GM23338 (cell line): ENCODE measurements around the gene C2CD4B. TPM values are rescaled to one million over a fixed set of nuclear protein-coding genes. Genes with fewer than 3 reads are reported as not detected.

Source experiments
- ATAC-seq: fragments of 200-7000 bp; cut with Tn5 transposase; 3 replicates; pipeline ENCODE4 v1.9.1; 2020
- DNase-seq: peaks from one replicate; pipeline ENCODE4 v3.0.0-alpha.2; 2015; ENCODE audit warnings: low spot score
- H2AFZ ChIP-seq: fragments of 200-600 bp; sonication (generic); 2 replicates; pipeline ENCODE4 v1.8.0; 2016; ENCODE audit warnings: antibody characterized with exemption, mild to moderate bottlenecking, moderate library complexity
- H3F3A ChIP-seq: fragments of 200-600 bp; sonication (generic); replicated peaks from 2 replicates; pipeline ENCODE4 v1.8.0; 2017; ENCODE audit warnings: antibody characterized with exemption, mixed run types, low read depth
- H3K27ac ChIP-seq: fragments of 200-600 bp; sonication (generic); 2 replicates; pipeline ENCODE4 v1.6.1; 2016; ENCODE audit warnings: low read depth
- H3K27me3 ChIP-seq: fragments of 200-600 bp; sonication (generic); 2 replicates; pipeline ENCODE4 v1.8.0; 2016; ENCODE audit warnings: mild to moderate bottlenecking, mixed run types, moderate library complexity; ENCODE audit not compliant: insufficient read depth
- H3K36me3 ChIP-seq: fragments of 200-600 bp; sonication (generic); 2 replicates; pipeline ENCODE4 v1.8.0; 2016; ENCODE audit warnings: mild to moderate bottlenecking; ENCODE audit not compliant: insufficient read depth
- H3K4me1 ChIP-seq: fragments of 200-600 bp; sonication (generic); 2 replicates; pipeline ENCODE4 v1.8.0; 2016; ENCODE audit warnings: mild to moderate bottlenecking, moderate library complexity; ENCODE audit not compliant: insufficient read depth
- H3K4me2 ChIP-seq: fragments of 200-600 bp; sonication (generic); 2 replicates; pipeline ENCODE4 v1.7.1; 2017; ENCODE audit warnings: mixed run types
- H3K4me3 ChIP-seq: fragments of 200-600 bp; sonication (generic); 2 replicates; pipeline ENCODE4 v1.6.1; 2016; ENCODE audit warnings: mixed run types
- H3K79me2 ChIP-seq: fragments of 200-600 bp; sonication (generic); replicated peaks from 2 replicates; pipeline ENCODE4 v1.8.0; 2017; ENCODE audit warnings: mild to moderate bottlenecking; ENCODE audit not compliant: insufficient read depth
- H3K9me2 ChIP-seq: fragments of 200-600 bp; sonication (generic); 2 replicates; pipeline ENCODE4 v1.8.0; 2017; ENCODE audit not compliant: insufficient read depth
- H4K20me1 ChIP-seq: fragments of 200-600 bp; sonication (generic); replicated peaks from 2 replicates; pipeline ENCODE4 v1.8.0; 2017; ENCODE audit warnings: mild to moderate bottlenecking; ENCODE audit not compliant: insufficient read depth
- H3K27ac Mint-ChIP-seq: 2 replicates; pipeline ENCODE4 v1.8.0; 2020; ENCODE audit warnings: inconsistent platforms, mild to moderate bottlenecking, moderate library complexity, mixed read lengths
- H3K27me3 Mint-ChIP-seq: 3 replicates; pipeline ENCODE4 v1.8.0; 2022; ENCODE audit warnings: low read depth, mild to moderate bottlenecking, moderate library complexity, mixed read lengths, inconsistent platforms; ENCODE audit not compliant: insufficient read depth, poor library complexity
- H3K36me3 Mint-ChIP-seq: 3 replicates; pipeline ENCODE4 v1.8.0; 2021; ENCODE audit warnings: low read depth, mild to moderate bottlenecking, inconsistent platforms, moderate library complexity, mixed read lengths
- H3K4me1 Mint-ChIP-seq: 3 replicates; pipeline ENCODE4 v1.8.0; 2020; ENCODE audit warnings: mild to moderate bottlenecking, inconsistent platforms, mixed read lengths
- H3K4me3 Mint-ChIP-seq: 3 replicates; pipeline ENCODE4 v1.8.0; 2021; ENCODE audit warnings: moderate library complexity, mild to moderate bottlenecking, inconsistent platforms, mixed read lengths
- H3K9me3 Mint-ChIP-seq: 3 replicates; pipeline ENCODE4 v1.8.0; 2020; ENCODE audit warnings: moderate library complexity, mild to moderate bottlenecking, inconsistent platforms, mixed read lengths
- CREB1 ChIP-seq: fragments of 250-450 bp; sonication (Bioruptor Pico); IDR thresholded peaks from 2 replicates; pipeline ENCODE4 v1.5.0; 2020; ENCODE audit warnings: low read depth, mild to moderate bottlenecking, moderate library complexity
- CTCF ChIP-seq, 2 experiments: fragments of 200-600 bp in 1 of 2; sonication (generic) in 1 of 2; conservative IDR thresholded peaks; 2 replicates each; pipeline versions ENCODE4 v1.5.1 to v1.6.1; 2016 to 2017; ENCODE audit warnings: antibody characterized with exemption in 2 of 2, low read depth in 2 of 2, mild to moderate bottlenecking in 2 of 2, moderate library complexity in 1 of 2
- ETS1 ChIP-seq: IDR thresholded peaks from 2 replicates; pipeline ENCODE4 v1.6.1; 2016; ENCODE audit warnings: antibody characterized with exemption
- EZH2 ChIP-seq: fragments of 200-600 bp; sonication (generic); IDR thresholded peaks from one replicate; pipeline ENCODE4 v1.8.0; 2017; ENCODE audit warnings: antibody characterized with exemption, mild to moderate bottlenecking, low read depth; ENCODE audit not compliant: unreplicated experiment
- JUNB ChIP-seq: IDR thresholded peaks from one replicate; pipeline ENCODE4 v1.6.1; 2016; ENCODE audit warnings: antibody characterized with exemption; ENCODE audit not compliant: unreplicated experiment
- NANOG ChIP-seq: IDR thresholded peaks from 2 replicates; pipeline ENCODE4 v1.6.1; 2016; ENCODE audit warnings: antibody characterized with exemption, borderline replicate concordance
- POLR2AphosphoS5 ChIP-seq: IDR thresholded peaks from 2 replicates; pipeline ENCODE4 v1.6.1; 2016; ENCODE audit warnings: antibody characterized with exemption, low read depth
- REST ChIP-seq: IDR thresholded peaks from one replicate; pipeline ENCODE4 v1.6.1; 2018; ENCODE audit warnings: antibody characterized with exemption; ENCODE audit not compliant: unreplicated experiment
- STAT1 ChIP-seq: IDR thresholded peaks from one replicate; pipeline ENCODE4 v1.6.1; 2016; ENCODE audit warnings: antibody characterized with exemption; ENCODE audit not compliant: unreplicated experiment
- ZNF114 ChIP-seq: fragments of 250-450 bp; sonication (Bioruptor Pico); IDR thresholded peaks from 2 replicates; pipeline ENCODE4 v1.5.0; 2020; ENCODE audit warnings: mild to moderate bottlenecking, moderate library complexity
- ZNF331 ChIP-seq: fragments of 250-450 bp; sonication (Bioruptor Pico); IDR thresholded peaks from 2 replicates; pipeline ENCODE4 v1.5.0; 2020; ENCODE audit warnings: low read depth, mild to moderate bottlenecking, moderate library complexity
- polyA plus RNA-seq: library from polyadenylated mRNA; unstranded; fragments of >200 nt; fragmentation: Nextera tagmentation; extraction: Ambion mirVana; gene quantifications from 2 replicates; pipeline ENCODE4 v1.2.1, GENCODE V29; 2016
- total RNA-seq: library from RNA; depleted of rRNA; stranded (reverse); fragments of >200 nt; shearing (Covaris generic); gene quantifications from 2 replicates; pipeline ENCODE4 v1.2.3, GENCODE V29; 2014

Gene C2CD4B
- total and polyA plus RNA-seq, 2 experiments from 2014 or later: 1.5 TPM; not detected in 1

- H2AFZ ChIP-seq: no peak overlapping the region
- no peaks in the 10 kb centered on the region for H3K4me1 Mint-ChIP-seq
- no peak overlapping the region for H3K4me2 ChIP-seq
- H3K27ac Mint-ChIP-seq: no peak overlapping the region
- no peaks in the 10 kb centered on the region for H3K27me3 ChIP-seq
- TF ChIP-seq STAT1: no peak
- no peak for TF ChIP-seq POLR2AphosphoS5
- no peak for TF ChIP-seq ETS1
- TF ChIP-seq NANOG: no peak
- TF ChIP-seq CREB1 (CRISPR knock-in tag): no peak
- no peak for TF ChIP-seq EZH2
- H3K9me2 ChIP-seq: peaks cover 14% of the 10 kb centered on the region; the same call in 1 of the 2 replicates
- H3K27ac ChIP-seq: no peak overlapping the region
- H3K9me3 Mint-ChIP-seq: peaks cover 45% of the 10 kb centered on the region
- no peak for ATAC-seq
- H3K79me2 ChIP-seq: no peaks in the 10 kb centered on the region
- H3K4me1 ChIP-seq: no peaks in the 10 kb centered on the region
- H3F3A ChIP-seq: no peaks in the 10 kb centered on the region
- DNase-seq: no peak
- peaks cover 2% of the 10 kb centered on the region for H3K27me3 Mint-ChIP-seq
- no peak overlapping the region for H3K4me3 ChIP-seq
- no peak overlapping the region for H3K4me3 Mint-ChIP-seq
- H4K20me1 ChIP-seq: no peaks in the 10 kb centered on the region
- 0 out of 2 replicates have a peak, but pooled peaks cover 4% of the 10 kb centered on the region for H3K36me3 ChIP-seq
- peaks cover 13% of the 10 kb centered on the region for H3K36me3 Mint-ChIP-seq
Measured at GRCh38 chr15:62209821-62210220, 44.7 kb upstream of the C2CD4B start.

- no peaks in the 10 kb centered on the region for H3K79me2 ChIP-seq
- Mint-ChIP-seq H3K4me1 (no peaks in the 10 kb centered on the region), H3K9me3 (peaks cover 45% of the 10 kb centered on the region), H3K4me3 (no peak overlapping the region), H3K36me3 (peaks cover 13% of the 10 kb centered on the region), H3K27me3 (peaks cover 2% of the 10 kb centered on the region), H3K27ac (no peak overlapping the region)
- H4K20me1 ChIP-seq: no peaks in the 10 kb centered on the region
- no peaks in the 10 kb centered on the region for H3F3A ChIP-seq
- ATAC-seq (no peak), DNase-seq (no peak)
- H3K27ac ChIP-seq: no peak overlapping the region
- 0 out of 2 replicates have a peak, but pooled peaks cover 4% of the 10 kb centered on the region for H3K36me3 ChIP-seq
- H3K27me3 ChIP-seq: no peaks in the 10 kb centered on the region
- no peak overlapping the region for H3K4me3 ChIP-seq
- no peak overlapping the region for H3K4me2 ChIP-seq
- H3K9me2 ChIP-seq: peaks cover 14% of the 10 kb centered on the region; the same call in 1 of the 2 replicates
- no peaks in the 10 kb centered on the region for H3K4me1 ChIP-seq
- H2AFZ ChIP-seq: no peak overlapping the region
- TF ChIP-seq JUNB: no peak
- no peak for TF ChIP-seq ZNF114
- no peak for TF ChIP-seq CTCF (conservative IDR thresholded peaks at IDR 0.05; ENCODE audit: low read depth in 2 of 2)
- no peak for TF ChIP-seq ETS1
- no peak for TF ChIP-seq REST
- no peak for TF ChIP-seq STAT1
- TF ChIP-seq EZH2: no peak
- TF ChIP-seq POLR2AphosphoS5: no peak
- TF ChIP-seq ZNF331 (CRISPR knock-in tag): no peak
Measured at GRCh38 chr15:62209322-62209721, 44.2 kb upstream of the C2CD4B start.
